GM18502 (cell line): Measurements from ENCODE around the gene PHF12.

ENCODE experiments used
- ATAC-seq: cut with Tn5 transposase; IDR thresholded peaks from one replicate; pipeline ENCODE4 v1.9.1; 2021; ENCODE audit warnings: mild to moderate bottlenecking; ENCODE audit not compliant: unreplicated experiment, poor library complexity

Gene PHF12

GRCh38 chr17:28951428-28951990 lies at the start of gene PHF12:
PHF12 (minus strand) TSS chr17:28951518; CDS start chr17:28950960, 558 bp downstream.
- peak; percentile 60 for ATAC-seq

GRCh38 chr17:29000973-29001372 lies 49.7 kb upstream of the PHF12 start:
- ATAC-seq, result no peak

GRCh38 chr17:28999206-28999605 lies 47.9 kb upstream of the PHF12 start:
- no peak for ATAC-seq

GRCh38 chr17:28997806-28998205 lies 46.5 kb upstream of the PHF12 start:
- ATAC-seq, result no peak

- ATAC-seq, result no peak
These were observed 45.3 kb upstream of the PHF12 start for GRCh38 chr17:28996554-28997096.

- no peak for ATAC-seq
These were observed 42.5 kb upstream of the PHF12 start for GRCh38 chr17:28993645-28994426.

- ATAC-seq, result no peak
These were observed 41.6 kb upstream of the PHF12 start for GRCh38 chr17:28992625-28993600.

- no peak for ATAC-seq
These were observed 40.9 kb upstream of the PHF12 start for GRCh38 chr17:28992185-28992584.

GRCh38 chr17:28991779-28992178 lies 40.5 kb upstream of the PHF12 start:
- ATAC-seq, result no peak

GRCh38 chr17:28989028-28989427 lies 37.7 kb upstream of the PHF12 start:
- ATAC-seq, result no peak

- ATAC-seq, result no peak
These were observed 37.2 kb upstream of the PHF12 start for GRCh38 chr17:28988475-28988874.

GRCh38 chr17:28986714-28987655 lies 35.7 kb upstream of the PHF12 start:
- no peak for ATAC-seq

GRCh38 chr17:28985950-28986713 lies 34.8 kb upstream of the PHF12 start:
- no peak for ATAC-seq

- ATAC-seq, result no peak
These were observed 32.2 kb upstream of the PHF12 start for GRCh38 chr17:28983286-28984230.

GRCh38 chr17:28982131-28982793 lies 30.9 kb upstream of the PHF12 start:
- no peak for ATAC-seq

- no peak for ATAC-seq
These were observed 27.1 kb upstream of the PHF12 start for GRCh38 chr17:28978356-28978964.
